Esophagus muscularis mucosa (tissue), 4 donors: ENCODE data around the gene HADH. TPM values are rescaled to one million over a fixed set of nuclear protein-coding genes. Genes with fewer than 3 reads are reported as not detected.

ENCODE experiments used
- DNase-seq: peaks from one replicate; pipeline ENCODE4 v3.0.0-alpha.2; 2017; ENCODE audit errors: extremely low spot score
- H3K27ac ChIP-seq, 4 donors: fragments of 200-600 bp; sonication (generic); replicated peaks in 1 of 4; 1 replicate in 3 of 4; 2 replicates in 1 of 4; pipeline ENCODE4 v1.5.1; 2016 to 2019; ENCODE audit warnings: mild to moderate bottlenecking in 1 of 4
- H3K27me3 ChIP-seq, 4 donors: fragments of 200-600 bp; sonication (generic); one replicate each; pipeline versions ENCODE4 v1.5.1 to v1.6.0; 2016 to 2019
- H3K36me3 ChIP-seq, 4 donors: fragments of 200-600 bp; sonication (generic); one replicate each; pipeline ENCODE4 v1.5.1; 2016 to 2019
- H3K4me1 ChIP-seq, 4 donors: fragments of 200-600 bp; sonication (generic); one replicate each; pipeline ENCODE4 v1.5.1; 2016 to 2019
- H3K4me3 ChIP-seq, 4 donors: fragments of 200-600 bp; sonication (generic); 1 replicate in 2 of 4; 2 replicates in 2 of 4; pipeline ENCODE4 v1.5.1; 2016 to 2019; ENCODE audit warnings: mild to moderate bottlenecking in 4 of 4, moderate library complexity in 1 of 4
- H3K9me3 ChIP-seq, 4 donors: fragments of 200-600 bp; sonication (generic); 1 replicate in 3 of 4; 2 replicates in 1 of 4; pipeline ENCODE4 v1.5.1; 2016 to 2019
- EP300 ChIP-seq: sonication (generic); formaldehyde crosslinking; IDR thresholded peaks from one replicate; pipeline ENCODE4 v1.6.1; 2017; ENCODE audit warnings: antibody characterized with exemption
- POLR2A ChIP-seq: fragments of 450-650 bp; IDR thresholded peaks from one replicate; pipeline ENCODE4 v1.6.1; 2017; ENCODE audit warnings: antibody characterized with exemption, moderate library complexity, mild to moderate bottlenecking, low read depth
- POLR2AphosphoS5 ChIP-seq, 2 donors: sonication (generic); formaldehyde crosslinking; IDR thresholded peaks; one replicate each; pipeline ENCODE4 v1.6.1; 2017; ENCODE audit warnings: antibody characterized with exemption in 2 of 2
- WGBS: methylation state at CpG from one replicate; pipeline ENCODE4 v1.1.5; 2018; 5-methylcytosine and 5-hydroxymethylcytosine counted together
- intact Hi-C: fragments of 100-400 bp; cut with DNase I; formaldehyde crosslinking; loops from one replicate; pipeline ENCODE4 v1.15.1; 2023
- total RNA-seq, 4 donors: library from RNA; depleted of rRNA; stranded (reverse); fragments of >200 nt; gene quantifications; one replicate each; pipeline versions ENCODE4 v1.1.0 to v1.2.1, GENCODE V29; 2016
- TF ChIP-seq, protein P1 (sequence below), 3 experiments: fragments of 200-600 bp in 2 of 3; fragments of 450-650 bp in 1 of 3; sonication (generic) in 2 of 3; IDR thresholded peaks; one replicate each; pipeline ENCODE4 v1.5.1; 2017 to 2019; ENCODE audit warnings: antibody characterized with exemption in 3 of 3, mild to moderate bottlenecking in 2 of 3, moderate library complexity in 1 of 3

The HADH gene
- total RNA-seq, 4 donors from 2014 or later = 60.8 to 176 (median 108) TPM

- Histone ChIP-seq H3K27me3 (no peaks in the 10 kb centered on the region), H3K4me1 (peaks cover 0 to 5% (median 0%) of the 10 kb centered on the region in 4 donors), H3K27ac (no peak overlapping the region), H3K4me3 (no peak overlapping the region), H3K9me3 (no peaks in the 10 kb centered on the region), H3K36me3 (peaks cover 35 to 96% (median 65%) of the 10 kb centered on the region in 4 donors)
- DNase-seq = no peak
- TF ChIP-seq, protein P1, sequence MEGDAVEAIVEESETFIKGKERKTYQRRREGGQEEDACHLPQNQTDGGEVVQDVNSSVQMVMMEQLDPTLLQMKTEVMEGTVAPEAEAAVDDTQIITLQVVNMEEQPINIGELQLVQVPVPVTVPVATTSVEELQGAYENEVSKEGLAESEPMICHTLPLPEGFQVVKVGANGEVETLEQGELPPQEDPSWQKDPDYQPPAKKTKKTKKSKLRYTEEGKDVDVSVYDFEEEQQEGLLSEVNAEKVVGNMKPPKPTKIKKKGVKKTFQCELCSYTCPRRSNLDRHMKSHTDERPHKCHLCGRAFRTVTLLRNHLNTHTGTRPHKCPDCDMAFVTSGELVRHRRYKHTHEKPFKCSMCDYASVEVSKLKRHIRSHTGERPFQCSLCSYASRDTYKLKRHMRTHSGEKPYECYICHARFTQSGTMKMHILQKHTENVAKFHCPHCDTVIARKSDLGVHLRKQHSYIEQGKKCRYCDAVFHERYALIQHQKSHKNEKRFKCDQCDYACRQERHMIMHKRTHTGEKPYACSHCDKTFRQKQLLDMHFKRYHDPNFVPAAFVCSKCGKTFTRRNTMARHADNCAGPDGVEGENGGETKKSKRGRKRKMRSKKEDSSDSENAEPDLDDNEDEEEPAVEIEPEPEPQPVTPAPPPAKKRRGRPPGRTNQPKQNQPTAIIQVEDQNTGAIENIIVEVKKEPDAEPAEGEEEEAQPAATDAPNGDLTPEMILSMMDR (IDR thresholded peaks at IDR 0.05) = no peak
- TF ChIP-seq POLR2A (no peak), EP300 (no peak), POLR2AphosphoS5 (IDR thresholded peaks at IDR 0.05) (no peak)
- 97% methylated on average over 4 of the region's 4 CpGs for WGBS
- intact Hi-C loops = loop anchor here (5.0 kb wide), 1 partner anchor 541 kb away; no protein-coding TSS in a partner anchor
These were observed 41.9 kb downstream of the HADH start for GRCh38 chr4:108031427-108032083.

GRCh38 chr4:108033348-108033747 lies 43.7 kb downstream of the HADH start:
- H3K27ac ChIP-seq = no peak overlapping the region

DNA sequence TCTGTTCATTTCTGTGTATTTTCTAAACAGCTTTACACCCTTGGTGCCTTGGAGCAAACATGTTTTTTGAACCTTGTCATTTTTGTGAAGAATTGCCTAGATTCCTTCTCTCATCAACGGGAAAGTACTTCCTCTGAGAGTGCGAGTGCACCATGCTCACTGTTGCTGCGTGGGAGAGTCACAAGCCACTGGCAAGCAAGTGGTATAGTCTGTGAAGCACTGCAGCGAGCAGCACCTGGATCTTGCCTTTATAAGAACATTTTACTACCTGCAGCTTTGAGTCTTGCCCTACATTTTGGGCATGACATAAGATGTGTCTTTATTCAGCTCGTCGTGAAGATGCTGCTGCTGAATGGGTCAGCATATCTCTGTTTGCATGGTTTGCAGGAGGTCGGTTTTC lies 44.9 kb downstream of the HADH start:
- Histone ChIP-seq H3K4me1 (peaks cover 0 to 5% (median 0%) of the 10 kb centered on the region in 4 donors), H3K27ac (no peak overlapping the region), H3K4me3 (no peak overlapping the region), H3K36me3 (peaks cover 16 to 66% (median 35%) of the 10 kb centered on the region in 4 donors), H3K9me3 (no peaks in the 10 kb centered on the region), H3K27me3 (no peaks in the 10 kb centered on the region)
- 75% methylated on average over 7 of the region's 7 CpGs for WGBS
- intact Hi-C loops = loop anchor here (5.0 kb wide), 1 partner anchor 538 kb away; no protein-coding TSS in a partner anchor
- no peak for DNase-seq
- no peak for TF ChIP-seq EP300
- no peak for TF ChIP-seq POLR2A
- TF ChIP-seq, protein P1 (IDR thresholded peaks at IDR 0.05) = no peak
- TF ChIP-seq POLR2AphosphoS5 (IDR thresholded peaks at IDR 0.05) = no peak

More at GRCh38 chr4:108033348-108033747, 43.7 kb downstream of the HADH start:
- Histone ChIP-seq H3K36me3 (peaks cover 24 to 78% (median 47%) of the 10 kb centered on the region in 4 donors), H3K4me3 (no peak overlapping the region), H3K9me3 (no peaks in the 10 kb centered on the region), H3K27me3 (no peaks in the 10 kb centered on the region), H3K4me1 (peaks cover 0 to 5% (median 0%) of the 10 kb centered on the region in 4 donors)
- intact Hi-C loops = loop anchor here (5.0 kb wide), 1 partner anchor 539 kb away; no protein-coding TSS in a partner anchor
- no peak for DNase-seq
- TF ChIP-seq POLR2A (no peak), POLR2AphosphoS5 (IDR thresholded peaks at IDR 0.05) (no peak), EP300 (no peak)
- TF ChIP-seq, protein P1 (IDR thresholded peaks at IDR 0.05) = no peak

DNA sequence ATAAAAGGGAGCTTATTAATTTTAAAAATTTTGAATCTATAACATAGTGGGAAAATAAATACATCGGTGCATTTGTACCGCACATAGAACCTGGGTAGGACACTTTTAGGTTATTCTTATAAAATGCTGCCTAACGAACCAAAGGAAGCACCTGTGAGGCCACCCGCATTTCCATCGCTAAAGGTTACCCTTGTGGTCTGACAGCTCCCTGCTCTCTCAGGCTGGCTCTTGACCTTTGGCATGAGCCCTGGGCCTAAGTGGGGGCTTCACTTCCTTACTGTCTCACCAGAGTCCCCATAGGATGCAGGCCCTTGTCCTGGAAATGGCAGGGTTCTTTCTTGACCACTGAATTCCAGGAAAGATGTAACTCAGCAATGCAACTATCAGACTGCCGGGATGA lies 46.0 kb downstream of the HADH start:
- intact Hi-C loops = no loop called here
- no peaks in the 10 kb centered on the region for H3K9me3 ChIP-seq
- no peak overlapping the region for H3K4me3 ChIP-seq
- no peak for DNase-seq
- peaks cover 16 to 56% (median 28%) of the 10 kb centered on the region in 4 donors for H3K36me3 ChIP-seq
- no peaks in the 10 kb centered on the region for H3K27me3 ChIP-seq
- TF ChIP-seq POLR2A (no peak), EP300 (no peak)
- H3K27ac ChIP-seq = no peak overlapping the region
- peaks cover 0 to 5% (median 0%) of the 10 kb centered on the region in 4 donors for H3K4me1 ChIP-seq
- 84% methylated on average over 6 of the region's 6 CpGs for WGBS

GRCh38 chr4:108036213-108036612 lies 46.5 kb downstream of the HADH start:
- H3K36me3 ChIP-seq = peaks cover 16 to 52% (median 27%) of the 10 kb centered on the region in 4 donors
- H3K9me3 ChIP-seq = no peaks in the 10 kb centered on the region
- no peaks in the 10 kb centered on the region for H3K27me3 ChIP-seq
- TF ChIP-seq POLR2A (no peak), POLR2AphosphoS5 (IDR thresholded peaks at IDR 0.05) (no peak), EP300 (no peak)
- TF ChIP-seq, protein P1 (IDR thresholded peaks at IDR 0.05) = no peak
- H3K4me1 ChIP-seq = peaks cover 0 to 5% (median 0%) of the 10 kb centered on the region in 4 donors
- intact Hi-C loops = no loop called here
- H3K27ac ChIP-seq = no peak overlapping the region
- 70% methylated on average over 7 of the region's 7 CpGs for WGBS
- H3K4me3 ChIP-seq = no peak overlapping the region
- DNase-seq = no peak
